ENCODE measurements around the gene NOL4L. TPM values are rescaled to one million over a fixed set of nuclear protein-coding genes. Genes with fewer than 3 reads are reported as not detected.

Gene NOL4L
- polyA plus RNA-seq, 3 donors: 54.3 to 63.2 (median 61.8) TPM

DNA sequence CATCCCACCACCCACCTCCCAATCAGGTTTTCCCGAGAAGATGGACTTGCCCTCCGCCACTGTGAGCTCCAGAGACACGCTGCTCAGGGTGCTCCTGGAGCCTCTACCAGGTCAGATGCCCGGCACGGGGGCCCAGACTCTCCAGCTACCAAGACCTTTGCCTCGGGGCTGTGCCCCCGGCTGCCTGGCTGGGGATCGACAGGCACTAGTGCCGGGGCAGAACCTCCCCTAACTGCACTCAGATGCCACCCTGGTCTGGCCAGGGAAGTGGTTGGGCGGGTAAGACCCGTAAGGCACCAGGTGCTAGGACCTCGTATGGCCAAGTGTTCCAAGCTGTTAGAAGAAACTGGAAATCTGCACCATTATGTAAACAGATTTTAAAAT lies 126.3 kb downstream of the NOL4L start:
- no peak for DNase-seq

DNA sequence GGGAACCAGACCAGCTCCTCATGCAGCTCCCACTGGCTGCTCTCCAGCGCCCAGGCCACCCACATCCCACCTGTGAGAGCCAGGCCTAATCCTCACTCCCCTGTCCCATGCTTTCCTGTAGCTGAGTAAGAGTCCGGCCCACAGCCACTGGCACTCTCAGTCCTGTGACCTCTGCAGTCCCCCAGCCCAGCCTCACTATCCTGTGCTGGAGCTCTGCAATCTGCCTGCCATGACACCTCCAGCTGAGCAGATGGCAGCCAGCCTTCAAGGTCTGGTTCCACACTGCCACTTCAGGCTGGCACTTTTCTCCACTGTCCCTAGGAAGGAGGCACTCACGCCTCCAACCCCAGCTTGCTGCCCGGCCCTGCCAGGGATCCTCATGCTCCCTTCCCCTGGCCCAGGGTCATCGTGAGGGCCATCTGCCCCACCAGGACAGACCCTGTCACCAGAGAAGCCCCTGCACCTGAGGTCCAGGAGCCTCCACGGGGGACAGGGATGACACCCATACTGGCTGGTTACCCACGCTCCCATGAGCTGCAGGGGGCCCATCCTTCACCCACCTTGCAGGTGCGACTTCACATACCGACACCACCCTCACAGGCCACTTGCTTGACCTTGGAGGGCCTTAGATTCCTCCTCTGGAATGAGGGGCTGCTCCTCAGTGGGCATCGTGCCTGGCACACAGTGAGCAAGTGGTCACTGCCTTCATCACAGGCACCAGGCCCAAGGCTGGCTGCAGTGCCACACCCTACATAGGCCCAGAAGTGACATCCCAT lies 126.9 kb downstream of the NOL4L start:
- DNase-seq: no peak

DNA sequence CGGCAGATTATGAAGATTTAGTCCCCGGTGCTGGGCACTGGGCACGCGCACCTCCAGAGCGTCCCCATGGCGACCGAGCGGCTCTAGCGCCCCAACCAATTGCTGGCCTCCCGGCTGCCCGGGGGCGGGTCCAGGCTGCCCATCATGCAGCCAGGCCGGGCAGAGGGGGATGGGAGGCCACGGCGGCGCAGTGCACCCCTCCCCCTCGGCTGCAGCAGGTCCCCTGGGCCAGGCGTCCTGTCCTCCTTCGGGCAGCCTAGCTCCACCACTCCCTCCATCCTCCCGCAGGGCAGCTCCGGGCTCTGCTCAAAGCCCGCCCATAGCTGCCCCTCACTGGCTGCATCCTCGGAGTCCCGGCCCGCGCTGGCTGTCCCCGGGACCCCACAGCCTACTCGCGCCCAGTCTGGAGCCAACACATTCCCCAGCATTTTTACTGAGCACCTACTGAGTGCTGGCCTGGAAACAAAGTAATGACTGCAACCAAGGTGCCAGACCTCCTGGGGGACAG lies 127.6 kb downstream of the NOL4L start:
- DNase-seq: peak; percentile 92

DNA sequence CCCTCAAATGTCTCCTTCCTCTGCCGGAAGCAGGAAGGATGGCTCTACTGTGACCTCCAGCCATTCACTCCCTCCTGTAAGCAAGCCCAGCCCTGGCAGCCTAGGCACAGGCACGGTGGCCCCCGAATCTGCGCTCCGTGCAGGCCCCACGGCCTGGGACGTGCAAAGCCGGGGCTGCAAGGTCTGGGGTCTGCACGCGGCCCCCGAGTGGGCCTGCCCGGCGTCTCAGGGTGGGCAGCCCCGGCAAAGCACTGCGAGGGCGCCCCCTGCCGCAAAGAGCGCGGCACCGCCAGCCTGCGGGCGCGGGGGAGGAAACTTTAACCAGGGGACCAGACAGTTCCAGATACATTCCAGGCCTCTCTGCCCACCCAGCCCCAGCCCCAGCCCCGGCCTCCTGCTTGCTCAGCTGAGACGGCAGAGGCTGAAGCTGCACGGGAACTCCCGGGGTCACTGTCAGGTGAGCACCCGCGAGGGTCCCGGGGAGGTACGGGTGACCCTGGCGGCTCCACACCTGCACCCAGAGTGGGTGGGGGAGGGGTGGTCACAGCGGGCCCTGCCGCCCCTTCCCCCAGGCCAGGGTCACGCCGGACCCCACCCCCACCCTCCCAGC lies 128.2 kb downstream of the NOL4L start:
- DNase-seq: peak; percentile 91

DNA sequence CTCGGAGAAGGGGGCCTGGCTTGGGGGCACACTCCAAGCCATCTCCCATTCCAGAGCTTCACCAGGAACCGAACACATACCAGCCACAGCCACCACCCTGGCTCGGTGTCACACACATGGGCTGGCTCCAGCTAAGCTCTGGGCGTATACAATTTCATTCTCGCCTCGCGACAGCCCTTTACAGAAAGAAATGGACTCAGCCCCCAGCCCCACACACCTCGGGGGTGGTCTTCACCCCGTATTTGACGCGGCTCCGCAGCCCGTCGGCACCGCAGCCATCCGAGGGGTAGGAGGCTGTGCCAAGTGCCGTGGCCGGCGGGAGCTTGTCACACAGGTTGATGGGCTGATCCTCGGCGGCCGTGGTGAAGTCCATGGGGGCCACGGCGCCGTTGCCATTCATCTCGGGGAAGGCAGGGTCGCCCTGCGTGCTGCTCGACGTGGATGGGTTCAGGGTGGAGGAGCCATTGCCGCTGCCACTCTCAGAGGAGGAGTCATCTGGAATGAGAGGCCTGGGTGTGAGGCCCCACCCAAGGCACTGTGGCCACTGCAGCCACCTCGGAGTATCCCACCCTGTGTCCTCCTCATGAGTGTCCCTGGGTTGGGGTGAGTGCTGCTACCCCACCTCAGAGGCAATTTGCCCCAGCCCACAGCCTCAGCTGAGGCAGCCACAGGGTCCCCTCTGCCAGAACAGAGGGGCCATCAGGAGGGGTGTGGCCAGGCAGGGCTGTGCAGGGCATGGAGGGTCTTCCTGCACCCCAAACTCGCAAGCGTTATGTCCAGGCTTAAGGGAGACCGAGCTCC lies 129.0 kb downstream of the NOL4L start:
- no peak for DNase-seq

DNA sequence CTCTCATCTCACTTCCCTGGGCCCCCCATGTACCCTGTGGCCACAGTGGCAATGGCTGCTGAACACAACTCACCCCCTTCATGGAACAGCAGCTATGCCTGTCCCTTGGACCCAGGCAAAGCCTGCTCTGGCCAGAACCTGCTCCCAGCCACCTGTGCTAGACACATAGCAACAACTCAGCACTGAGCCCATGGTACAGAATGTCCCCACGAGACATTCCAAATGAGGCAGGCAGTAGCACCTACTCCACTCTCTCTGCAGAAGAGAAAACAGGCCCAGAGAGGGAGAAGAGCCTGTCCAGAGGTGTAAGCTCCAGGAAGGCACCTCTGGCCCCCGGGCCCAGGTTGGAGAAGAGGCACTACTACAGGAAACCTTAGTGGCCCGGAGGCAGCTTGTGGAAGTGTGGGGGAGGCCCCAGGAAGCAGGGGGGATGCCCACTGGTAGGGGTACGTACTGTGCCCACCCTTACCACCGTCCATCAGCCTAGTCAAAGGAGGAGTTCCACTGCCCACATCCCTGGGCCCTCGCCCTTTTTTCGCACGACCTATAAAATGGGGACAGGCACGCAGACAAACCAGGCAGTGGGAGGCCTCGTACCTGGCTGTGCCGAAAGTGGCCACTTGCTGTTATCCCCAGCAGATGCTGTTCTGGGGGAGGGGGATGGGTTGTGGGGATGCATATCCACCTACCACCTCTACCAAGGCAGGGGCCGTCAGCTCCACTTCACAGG lies 129.8 kb downstream of the NOL4L start:
- no peak for DNase-seq

DNA sequence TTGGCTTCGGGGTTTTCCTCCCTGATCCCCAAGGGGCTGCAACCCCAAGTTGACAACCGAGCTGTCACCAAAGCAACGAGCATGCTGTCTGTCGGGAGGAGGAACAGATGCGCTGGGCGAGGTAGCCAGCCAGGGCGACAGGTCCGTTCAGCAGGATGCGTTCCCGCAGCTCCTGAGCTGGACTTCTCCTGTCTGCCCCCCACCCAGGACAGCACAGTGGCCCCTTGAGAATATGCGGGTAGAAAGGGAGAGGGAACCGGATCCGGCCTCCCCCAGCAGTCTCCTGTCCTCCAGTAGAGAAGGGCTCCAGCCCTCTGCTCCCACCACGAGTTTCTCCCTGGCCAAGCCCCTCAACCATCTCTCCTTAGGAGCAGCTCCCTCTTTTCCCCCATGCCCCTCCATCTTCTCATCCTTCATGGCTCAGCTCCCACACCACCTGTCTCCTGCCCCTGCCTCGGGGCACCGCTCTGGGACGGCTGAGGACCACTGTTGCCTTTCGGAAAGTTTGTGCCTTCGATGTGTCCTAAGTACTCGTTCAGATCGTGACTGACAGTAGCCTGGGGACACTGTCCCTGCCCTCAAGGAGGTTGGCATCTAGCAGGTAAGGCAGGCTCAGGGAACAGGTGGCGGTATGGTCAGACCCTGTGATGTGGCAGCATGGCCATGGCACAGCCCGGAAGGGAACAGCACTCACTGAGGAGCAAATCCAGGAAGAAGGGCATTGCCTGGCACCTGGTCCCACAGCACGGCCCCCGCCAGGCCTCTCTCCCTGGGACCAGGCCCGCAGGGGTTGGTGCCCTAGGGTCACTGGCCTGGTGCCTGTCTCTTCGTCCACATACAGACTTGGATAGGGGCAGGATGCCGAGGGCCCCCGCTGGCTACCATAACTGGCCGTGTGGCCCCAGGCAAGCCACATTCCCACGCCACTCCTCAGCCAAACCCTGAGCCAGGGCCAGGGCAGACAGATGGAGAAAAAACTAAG lies 130.7 kb downstream of the NOL4L start:
- DNase-seq: no peak

DNA sequence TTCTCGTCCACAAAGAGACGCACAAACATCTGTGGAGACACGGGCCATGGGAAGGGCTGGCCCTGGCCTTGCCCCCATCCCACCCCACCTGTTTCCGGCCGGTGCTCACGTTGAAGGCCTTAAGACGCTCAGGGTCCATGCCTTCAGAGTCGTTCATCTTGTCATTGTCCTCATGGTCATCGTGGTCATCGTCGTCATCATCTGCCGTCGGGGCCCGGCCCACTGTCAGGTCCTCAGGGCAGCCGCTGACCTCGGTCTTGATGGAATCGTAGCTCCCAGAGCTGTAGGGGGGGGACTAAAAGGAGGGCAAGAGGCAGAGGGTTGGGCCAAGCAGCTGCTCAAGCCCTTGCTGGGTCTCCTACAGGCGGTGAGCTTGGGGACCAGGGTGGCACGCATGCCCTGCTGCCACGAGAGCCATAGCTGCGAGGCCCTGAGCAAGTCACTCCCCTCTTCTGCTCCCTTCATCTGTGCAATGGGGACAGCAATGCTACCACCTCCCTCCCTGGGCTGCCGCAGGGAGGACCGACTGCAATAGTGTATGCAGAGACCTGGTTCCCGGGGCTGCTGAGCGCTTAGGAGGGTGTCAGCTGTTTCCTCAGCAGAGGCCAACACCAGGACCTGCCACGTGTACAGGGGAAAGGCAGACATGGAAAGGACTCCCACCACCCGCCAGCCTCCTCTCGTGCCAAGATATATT lies 131.5 kb downstream of the NOL4L start:
- no peak for DNase-seq

DNA sequence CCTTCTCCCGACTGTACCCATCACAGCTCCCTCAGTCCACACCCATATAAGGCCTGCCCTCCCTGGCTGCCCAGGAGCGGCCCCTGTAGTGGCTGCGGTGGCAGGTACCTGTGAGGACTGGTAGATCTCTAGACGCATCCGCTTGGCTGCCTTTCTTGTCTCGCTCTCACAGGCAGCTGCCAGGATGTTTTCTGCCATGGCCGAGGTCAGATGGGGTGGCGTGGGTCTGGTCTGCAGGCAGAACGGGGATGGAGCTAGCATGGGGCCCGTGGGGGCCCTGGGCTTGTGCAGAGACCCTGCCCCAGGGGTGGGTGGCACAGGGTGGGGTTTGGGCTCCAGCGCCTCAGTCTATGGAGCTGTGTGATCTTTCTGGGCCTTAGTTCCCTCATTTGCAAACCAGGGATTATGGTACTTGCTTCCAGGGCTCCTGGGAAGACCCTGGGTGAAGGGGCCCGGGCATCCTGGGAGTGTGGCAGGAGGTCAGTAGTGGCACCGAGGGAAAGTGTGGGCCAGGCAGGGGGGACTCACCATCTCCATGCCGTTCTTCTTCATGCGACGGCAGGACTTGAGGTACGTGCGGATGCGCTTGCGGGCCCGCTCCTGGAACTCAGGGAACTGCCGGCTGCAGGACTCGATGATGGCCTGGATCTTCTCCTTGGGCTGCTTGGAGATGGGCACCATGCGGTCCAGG lies 132.2 kb downstream of the NOL4L start:
- no peak for DNase-seq

DNA sequence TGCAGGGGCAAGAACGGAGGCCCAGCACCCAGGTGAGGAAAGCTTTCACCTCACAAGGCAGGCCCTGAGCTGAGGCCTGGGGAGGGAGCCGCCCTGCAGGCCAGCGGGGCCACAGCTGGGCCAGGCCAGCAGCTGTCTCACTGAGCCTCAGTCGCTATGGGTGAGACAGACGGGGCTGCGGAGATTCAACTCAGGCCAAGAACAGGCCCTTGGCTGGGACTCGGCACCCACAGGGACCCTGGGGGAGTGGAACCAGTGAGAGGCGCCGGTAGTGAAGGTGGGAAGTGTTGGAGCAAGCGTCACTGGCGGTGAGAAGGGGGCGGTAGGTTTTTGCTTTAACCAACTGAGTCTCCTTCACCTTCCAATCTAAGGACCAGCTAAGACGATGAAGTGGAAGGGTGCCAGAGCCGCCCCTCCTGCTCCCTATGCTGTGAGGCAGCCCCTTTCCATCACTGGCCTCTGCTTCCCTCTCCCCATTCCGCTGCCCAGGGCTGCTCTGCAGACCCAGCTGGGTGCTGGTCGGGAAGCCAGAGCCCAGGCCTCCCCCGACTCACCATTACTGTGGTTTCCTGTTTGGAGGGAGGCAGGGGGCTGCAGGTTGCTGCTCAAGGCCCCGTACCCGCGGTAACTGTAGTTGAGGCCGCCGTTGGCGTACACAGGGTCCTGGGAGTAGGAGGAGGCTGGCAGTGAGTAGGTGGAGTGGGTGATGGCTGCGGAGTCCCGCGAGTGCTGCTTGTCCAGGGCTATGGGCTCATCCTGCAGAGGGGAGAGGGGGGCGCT lies 133.3 kb downstream of the NOL4L start:
- no peak for DNase-seq

DNA sequence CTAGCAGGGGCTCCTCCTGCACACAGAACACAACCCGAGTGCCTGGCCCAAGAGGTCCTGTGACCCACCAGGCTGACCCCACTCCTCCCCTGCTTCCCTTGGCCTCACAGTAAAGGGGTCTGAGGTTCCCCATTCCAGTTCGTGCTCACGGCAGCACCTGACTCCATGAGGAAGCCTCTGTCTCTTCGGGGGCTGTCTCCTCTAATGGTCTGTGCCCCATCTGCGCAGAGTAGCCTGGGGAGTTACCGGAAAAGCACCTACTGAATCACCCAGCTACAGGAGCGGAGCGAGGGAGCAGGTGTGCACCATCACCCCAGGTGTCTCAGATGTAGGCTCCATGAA lies 133.8 kb downstream of the NOL4L start:
- DNase-seq: no peak

DNA sequence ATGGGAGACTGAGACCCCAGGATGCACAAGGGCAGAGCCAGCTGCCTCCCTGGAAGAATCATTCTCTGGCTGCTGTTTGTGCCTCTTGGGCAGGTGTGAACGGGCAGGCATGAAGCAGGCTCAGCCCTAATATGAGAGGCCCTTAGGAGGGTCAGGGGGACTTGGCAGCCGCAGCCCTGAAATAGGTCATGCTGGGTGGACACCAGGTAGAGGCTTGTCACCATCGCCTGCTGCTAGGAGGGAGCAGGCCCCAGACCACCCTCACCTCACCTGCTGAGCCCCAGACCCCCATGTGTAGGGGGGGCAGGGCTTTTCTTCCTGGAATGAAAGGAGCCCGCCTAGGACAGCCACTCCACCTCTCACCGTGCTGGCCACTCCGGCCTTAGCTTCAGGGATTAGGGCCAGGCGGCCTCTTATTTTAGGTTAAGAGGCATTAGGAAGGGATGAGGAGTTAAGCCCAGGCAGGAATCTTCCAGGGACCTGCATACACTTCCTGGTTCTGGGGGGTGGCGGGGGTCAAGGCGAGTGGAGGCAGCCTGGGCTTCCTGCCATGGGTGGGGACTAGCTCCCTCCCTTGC lies 134.6 kb downstream of the NOL4L start:
- no peak for DNase-seq

DNA sequence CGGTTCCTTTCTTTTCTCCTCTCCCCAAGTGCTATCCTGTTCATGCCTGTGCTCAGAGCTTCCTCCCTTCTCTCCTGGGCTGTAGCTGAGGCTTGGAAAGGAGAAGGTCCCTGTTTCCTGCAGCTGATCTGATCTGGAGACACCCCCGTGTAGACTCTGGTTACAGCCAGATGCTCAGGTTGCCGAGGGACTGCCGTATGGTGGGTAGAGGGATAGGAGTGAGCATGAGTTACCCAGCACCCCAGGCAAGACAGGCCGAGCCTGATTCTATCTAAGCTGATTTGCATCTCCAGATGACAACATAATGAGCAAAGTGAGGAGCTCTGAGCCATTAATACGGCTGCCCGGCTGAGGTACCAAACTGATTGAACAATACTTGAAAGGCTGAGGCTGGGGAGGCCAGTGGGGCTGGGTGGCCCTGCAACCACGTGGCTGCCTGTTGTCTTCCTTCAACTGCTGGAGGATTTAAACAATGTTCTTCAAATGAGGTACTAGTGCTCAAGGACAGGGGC lies 135.2 kb downstream of the NOL4L start:
- no peak for DNase-seq

DNA sequence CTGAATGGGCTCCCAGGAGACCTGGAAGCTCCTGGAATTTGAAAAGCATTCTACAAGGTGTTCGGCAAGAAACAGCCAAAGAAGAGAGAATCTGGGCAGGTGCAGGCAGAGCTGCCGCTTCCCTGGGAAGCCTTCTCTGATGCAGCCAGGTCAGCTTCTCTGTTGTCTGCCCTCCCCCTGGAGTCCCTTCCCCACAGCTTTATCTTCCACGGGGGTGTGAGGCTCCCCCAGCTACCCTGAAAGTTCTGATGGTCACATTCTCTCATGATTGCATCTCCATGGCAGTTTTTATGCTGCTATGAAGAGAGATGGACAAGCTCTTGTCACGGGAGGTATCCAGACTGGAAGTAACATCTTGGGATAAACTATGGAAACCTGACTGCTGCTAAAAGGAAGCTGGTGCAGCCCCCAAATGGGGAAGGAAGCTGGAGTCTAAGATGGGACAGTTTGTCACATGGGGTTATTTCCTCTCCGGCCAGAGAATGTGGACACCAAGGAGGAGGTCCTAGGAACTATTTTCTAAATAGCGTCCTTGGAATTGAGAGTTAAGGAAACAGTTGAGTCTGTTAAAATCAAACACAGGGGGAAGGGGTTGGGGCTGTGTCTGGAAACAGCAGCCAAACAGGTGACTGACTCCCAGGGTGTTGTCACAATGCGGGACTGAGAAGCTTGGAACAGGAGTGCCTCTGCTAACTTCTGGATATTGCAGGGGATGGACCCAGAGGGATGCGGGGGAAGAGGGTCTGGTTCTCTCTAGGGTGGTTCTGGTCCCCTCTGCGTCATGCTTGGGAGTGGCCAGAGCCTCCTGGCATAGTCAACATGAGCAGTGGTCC lies 135.9 kb downstream of the NOL4L start:
- no peak for DNase-seq

DNA sequence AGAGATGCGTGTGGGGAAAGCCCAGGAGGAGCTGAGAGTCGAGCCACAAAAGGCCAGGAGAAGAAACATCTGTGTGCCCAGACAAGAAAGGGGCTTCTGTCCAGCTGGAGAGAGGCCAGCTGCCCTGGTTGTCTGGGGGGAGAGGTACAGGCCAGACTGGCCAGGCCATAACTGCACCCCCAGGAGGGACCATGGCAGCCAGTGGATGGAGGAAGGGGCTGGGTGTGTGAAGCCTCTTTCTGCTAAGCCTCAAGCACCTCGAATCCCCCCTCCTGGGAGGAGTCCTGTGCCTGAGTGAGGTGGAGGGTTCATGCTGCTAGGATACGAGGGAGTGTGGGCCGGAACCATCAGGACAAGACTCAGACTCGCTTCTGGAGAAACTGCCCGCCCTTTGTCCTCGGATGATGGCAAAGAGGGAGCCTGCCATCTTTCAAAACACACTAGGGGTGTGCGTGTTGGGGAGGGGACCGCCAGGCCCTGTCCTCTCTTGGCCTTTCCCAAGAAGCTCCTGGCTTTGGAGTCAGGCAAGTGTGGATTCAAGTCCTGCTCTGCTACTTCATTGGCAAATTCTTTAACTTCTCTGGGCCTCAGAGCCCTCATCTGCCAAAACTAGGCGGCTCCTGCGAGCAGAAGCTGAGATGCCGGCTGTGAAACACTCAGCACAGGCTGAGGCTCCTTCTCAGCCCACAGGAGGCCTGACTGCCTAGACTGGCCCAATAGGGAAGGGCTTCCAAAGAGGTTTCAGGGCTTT lies 136.7 kb downstream of the NOL4L start:
- DNase-seq: no peak

Measured in renal pelvis (tissue), 4 donors.